Glutamatergic neuron (in vitro differentiated cells): ENCODE measurements around the gene CIB1. TPM values are rescaled to one million over a fixed set of nuclear protein-coding genes. Genes with fewer than 3 reads are reported as not detected.

Experiments
- DNase-seq: peaks from one replicate; pipeline ENCODE4 v3.0.0; 2022
- H3K27ac Mint-ChIP-seq: one replicate; pipeline ENCODE4 v1.8.0; 2020; ENCODE audit warnings: mild to moderate bottlenecking, mixed read lengths, inconsistent platforms; ENCODE audit not compliant: unreplicated experiment
- H3K27me3 Mint-ChIP-seq: one replicate; pipeline ENCODE4 v1.8.0; 2020; ENCODE audit warnings: mild to moderate bottlenecking, moderate library complexity, mixed read lengths, inconsistent platforms; ENCODE audit not compliant: unreplicated experiment
- H3K36me3 Mint-ChIP-seq: one replicate; pipeline ENCODE4 v1.8.0; 2020; ENCODE audit warnings: mild to moderate bottlenecking, mixed read lengths, inconsistent platforms; ENCODE audit not compliant: unreplicated experiment
- H3K4me1 Mint-ChIP-seq: one replicate; pipeline ENCODE4 v1.8.0; 2020; ENCODE audit warnings: mild to moderate bottlenecking, low read depth, mixed read lengths, inconsistent platforms; ENCODE audit not compliant: unreplicated experiment
- H3K4me3 Mint-ChIP-seq: one replicate; pipeline ENCODE4 v1.8.0; 2020; ENCODE audit warnings: mild to moderate bottlenecking, mixed read lengths, inconsistent platforms; ENCODE audit not compliant: unreplicated experiment
- H3K9me3 Mint-ChIP-seq: one replicate; pipeline ENCODE4 v1.8.0; 2020; ENCODE audit warnings: mild to moderate bottlenecking, moderate library complexity, mixed read lengths, inconsistent platforms; ENCODE audit not compliant: unreplicated experiment
- CTCF ChIP-seq: fragments of 200-600 bp; sonication (generic); IDR thresholded peaks from one replicate; pipeline ENCODE4 v1.5.0; 2021; ENCODE audit not compliant: partially characterized antibody, unreplicated experiment
- total RNA-seq: library from RNA; stranded (reverse); fragmentation: NEBNext Ultra II Directional; extraction: Animal tissue kit (Norgen Biotek cat#: 25700); gene quantifications from one replicate; pipeline ENCODE4 v1.2.1, GENCODE V29; 2021; ENCODE audit not compliant: unreplicated experiment

The CIB1 gene
- total RNA-seq, 1 donor from 2014 or later, result 8.0 TPM

GRCh38 chr15:90217671-90218394 is 15.9 kb downstream of the CIB1 start:
- H3K27ac Mint-ChIP-seq, result no peak overlapping the region
- no peaks in the 10 kb centered on the region for H3K36me3 Mint-ChIP-seq
- no peak for DNase-seq
- peaks cover 5% of the 10 kb centered on the region for H3K9me3 Mint-ChIP-seq
- TF ChIP-seq CTCF, result no peak
- H3K4me1 Mint-ChIP-seq, result peaks cover 11% of the 10 kb centered on the region
- H3K27me3 Mint-ChIP-seq, result peaks cover 3% of the 10 kb centered on the region
- H3K4me3 Mint-ChIP-seq, result no peak overlapping the region

GRCh38 chr15:90214553-90215196 is 19.1 kb downstream of the CIB1 start:
- peaks cover 4% of the 10 kb centered on the region for H3K9me3 Mint-ChIP-seq
- H3K4me1 Mint-ChIP-seq, result peaks cover 7% of the 10 kb centered on the region
- peak; percentile 13 for TF ChIP-seq CTCF
- no peak for DNase-seq
- H3K4me3 Mint-ChIP-seq, result no peak overlapping the region
- no peak overlapping the region for H3K27ac Mint-ChIP-seq
- H3K36me3 Mint-ChIP-seq, result peaks cover 5% of the 10 kb centered on the region
- H3K27me3 Mint-ChIP-seq, result peaks cover 9% of the 10 kb centered on the region

DNA sequence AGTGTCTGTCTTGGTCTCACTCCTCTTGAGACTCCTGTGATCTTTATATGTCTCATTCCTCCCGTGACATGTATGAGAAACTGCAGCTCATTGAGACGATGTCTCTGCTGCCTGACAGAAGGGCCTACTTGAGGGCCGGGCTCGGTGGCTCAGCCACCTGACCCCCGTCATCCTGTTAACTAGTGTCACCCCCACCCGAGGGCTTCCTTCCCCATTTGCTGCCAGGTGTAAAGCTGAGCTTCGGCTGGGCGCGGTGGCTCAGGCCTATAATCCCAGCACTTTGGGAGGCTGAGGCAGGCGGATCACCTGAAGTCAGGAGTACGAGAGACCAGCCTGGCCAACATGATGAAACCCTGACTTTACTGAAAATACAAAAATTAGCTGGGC is 19.9 kb downstream of the CIB1 start:
- no peak for TF ChIP-seq CTCF
- Mint-ChIP-seq H3K4me3 (no peak overlapping the region), H3K9me3 (peaks cover 3% of the 10 kb centered on the region), H3K4me1 (peaks cover 4% of the 10 kb centered on the region), H3K27ac (no peak overlapping the region), H3K36me3 (peaks cover 5% of the 10 kb centered on the region), H3K27me3 (peaks cover 12% of the 10 kb centered on the region)
- no peak for DNase-seq

- no peak for TF ChIP-seq CTCF
- Mint-ChIP-seq H3K4me3 (no peak overlapping the region), H3K27me3 (peaks cover 12% of the 10 kb centered on the region), H3K4me1 (peaks cover 4% of the 10 kb centered on the region), H3K27ac (no peak overlapping the region), H3K9me3 (peaks cover 3% of the 10 kb centered on the region), H3K36me3 (peaks cover 5% of the 10 kb centered on the region)
- no peak for DNase-seq
Measured at GRCh38 chr15:90213122-90213817, 20.5 kb downstream of the CIB1 start.
